Measurements from ENCODE around the gene PGBD5.

GRCh38 chr1:230278376-230278775, 147.8 kb downstream of the PGBD5 start:
- no peak for TF ChIP-seq EZH2phosphoT487 (IDR thresholded peaks at IDR 0.05; ENCODE audit: low read depth, severe bottlenecking, unreplicated experiment)
- TF ChIP-seq CTCF (IDR thresholded peaks at IDR 0.05; ENCODE audit: poor library complexity) = no peak
